ENCODE data around the gene CYP4B1. TPM values are rescaled to one million over a fixed set of nuclear protein-coding genes. Genes with fewer than 3 reads are reported as not detected.
"Not testable (repeated sequence)": the region's sequence is repeated elsewhere in the genome, so short reads cannot be mapped to it uniquely, and the experiment has no call there.

The CYP4B1 gene
- total and polyA plus RNA-seq, 2 donors (not counting 1 experiment from before 2014, with no cell fraction given), result not detected

DNA sequence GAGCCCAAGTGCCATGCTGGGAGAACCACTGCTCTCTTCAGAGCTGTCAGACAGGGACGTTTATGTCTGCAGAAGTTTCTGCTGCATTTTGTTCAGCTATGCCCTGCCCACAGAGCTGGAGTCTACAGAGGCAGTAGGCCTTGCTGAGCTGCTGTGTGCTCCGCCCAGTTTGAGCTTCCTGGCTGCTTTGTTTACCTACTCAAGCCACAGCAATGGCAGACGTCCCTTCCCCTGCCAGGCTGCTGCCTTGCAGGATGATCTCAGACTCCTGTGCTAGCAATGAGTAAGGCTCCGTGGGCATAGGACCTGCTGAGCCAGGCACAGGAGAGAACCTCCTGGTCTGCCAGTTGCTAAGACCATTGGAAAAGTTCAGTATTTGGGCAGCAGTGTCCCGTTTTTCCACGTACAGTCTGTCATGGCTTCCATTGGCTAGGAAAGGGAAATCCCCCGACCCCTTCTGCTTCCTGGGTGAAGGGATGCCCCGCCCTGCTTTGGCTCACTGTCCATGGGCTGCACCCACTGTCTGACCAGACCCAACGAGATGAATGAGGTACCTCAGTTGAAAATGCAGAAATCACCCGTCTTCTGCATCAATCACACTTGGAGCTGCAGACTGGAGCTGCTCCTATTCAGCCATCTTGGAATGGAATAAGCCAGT lies 31.9 kb downstream of the CYP4B1 start:
- Histone ChIP-seq H3K27me3 (ENCODE audit: control insufficient read depth, insufficient read depth, low read length) (no peaks in the 10 kb centered on the region), H4K20me1 (ENCODE audit: control insufficient read depth, extremely low read depth, insufficient read depth, low read length) (no peaks in the 10 kb centered on the region), H3K79me2 (ENCODE audit: control insufficient read depth, insufficient read depth, low read length) (no peaks in the 10 kb centered on the region), H3K4me2 (ENCODE audit: extremely low read depth, insufficient read depth, low read length) (no peak overlapping the region), H3K9ac (ENCODE audit: insufficient read depth, low read length) (no peak overlapping the region), H3K36me3 (ENCODE audit: control insufficient read depth, insufficient read depth, low read length) (no peaks in the 10 kb centered on the region), H3K9me3 (ENCODE audit: control insufficient read depth, insufficient read depth, low read depth, low read length) (no peaks in the 10 kb centered on the region), H3K27ac (ENCODE audit: insufficient read depth, low read length) (no peak overlapping the region), H3K4me1 (ENCODE audit: control insufficient read depth, extremely low read depth, insufficient read depth, low read length) (no peaks in the 10 kb centered on the region), H2AFZ (ENCODE audit: low read length) (no peak overlapping the region), H3K4me3 (replicated peaks in 1 of 4; ENCODE audit: control extremely low read depth in 1 of 4, insufficient read depth in 1 of 4, low read depth in 3 of 4, low read length in 4 of 4) (no peak overlapping the region)
- no peak for DNase-seq (ENCODE audit: low read depth in 2 of 2)
- TF ChIP-seq EZH2 (IDR thresholded peaks at IDR 0.05; ENCODE audit: low read length, missing control alignments) (no peak), CTCF (conservative IDR thresholded peaks at IDR 0.05 in 1 of 2, IDR thresholded peaks at IDR 0.05 in 1 of 2; ENCODE audit: low read depth in 1 of 2, low read length in 2 of 2) (no peak)

DNA sequence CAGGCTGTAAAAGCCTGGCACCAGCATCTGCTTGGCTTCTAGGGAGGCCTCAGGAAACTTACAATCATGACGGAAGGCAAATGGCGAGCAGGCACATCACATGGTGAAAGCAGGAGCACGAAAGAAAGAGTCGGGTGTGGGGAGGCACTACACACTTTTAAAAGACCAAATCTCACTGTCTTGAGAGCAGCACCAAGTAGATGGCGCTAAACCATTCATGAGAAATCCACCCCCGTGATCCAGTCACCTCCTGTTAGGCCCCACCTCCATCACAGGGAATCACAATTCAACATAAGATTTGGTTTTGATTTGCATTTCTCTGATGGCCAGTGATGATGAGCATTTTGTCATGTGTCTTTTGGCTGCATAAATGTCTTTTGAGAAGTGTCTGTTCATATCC lies 36.6 kb downstream of the CYP4B1 start:
- not testable (repeated sequence) for H2AFZ ChIP-seq (ENCODE audit: low read length); H3K79me2 ChIP-seq (ENCODE audit: control insufficient read depth, insufficient read depth, low read length); H3K4me1 ChIP-seq (ENCODE audit: control insufficient read depth, extremely low read depth, insufficient read depth, low read length); DNase-seq (ENCODE audit: low read depth in 2 of 2); H3K36me3 ChIP-seq (ENCODE audit: control insufficient read depth, insufficient read depth, low read length); H3K4me2 ChIP-seq (ENCODE audit: extremely low read depth, insufficient read depth, low read length); H3K27me3 ChIP-seq (ENCODE audit: control insufficient read depth, insufficient read depth, low read length); H3K9ac ChIP-seq (ENCODE audit: insufficient read depth, low read length); H3K4me3 ChIP-seq (replicated peaks in 1 of 4; ENCODE audit: control extremely low read depth in 1 of 4, insufficient read depth in 1 of 4, low read depth in 3 of 4, low read length in 4 of 4); H3K27ac ChIP-seq (ENCODE audit: insufficient read depth, low read length); H4K20me1 ChIP-seq (ENCODE audit: control insufficient read depth, extremely low read depth, insufficient read depth, low read length); H3K9me3 ChIP-seq (ENCODE audit: control insufficient read depth, insufficient read depth, low read depth, low read length)

DNA sequence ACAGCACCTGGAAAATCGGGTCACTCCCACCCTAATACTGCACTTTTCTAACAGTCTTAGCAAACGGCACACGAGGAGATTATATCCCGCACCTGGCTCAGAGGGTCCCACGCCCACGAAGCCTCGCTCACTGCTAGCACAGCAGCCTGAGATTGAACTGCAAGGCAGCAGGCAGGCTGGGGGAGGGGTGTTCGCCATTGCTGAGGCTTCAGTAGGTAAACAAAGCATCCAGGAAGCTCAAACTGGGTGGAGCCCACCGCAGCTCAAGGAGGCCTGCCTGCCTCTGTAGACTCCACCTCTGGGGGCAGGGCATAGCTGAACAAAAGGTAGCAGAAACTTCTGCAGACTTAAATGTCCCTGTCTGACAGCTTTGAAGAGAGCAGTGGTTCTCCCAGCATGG lies 47.5 kb downstream of the CYP4B1 start:
- H3K4me2 ChIP-seq (ENCODE audit: extremely low read depth, insufficient read depth, low read length); DNase-seq (ENCODE audit: low read depth in 2 of 2); H3K36me3 ChIP-seq (ENCODE audit: control insufficient read depth, insufficient read depth, low read length); H3K27ac ChIP-seq (ENCODE audit: insufficient read depth, low read length); H4K20me1 ChIP-seq (ENCODE audit: control insufficient read depth, extremely low read depth, insufficient read depth, low read length); H3K4me1 ChIP-seq (ENCODE audit: control insufficient read depth, extremely low read depth, insufficient read depth, low read length); H3K4me3 ChIP-seq (replicated peaks in 1 of 4; ENCODE audit: control extremely low read depth in 1 of 4, insufficient read depth in 1 of 4, low read depth in 3 of 4, low read length in 4 of 4); H3K79me2 ChIP-seq (ENCODE audit: control insufficient read depth, insufficient read depth, low read length); H3K9ac ChIP-seq (ENCODE audit: insufficient read depth, low read length); H2AFZ ChIP-seq (ENCODE audit: low read length); H3K27me3 ChIP-seq (ENCODE audit: control insufficient read depth, insufficient read depth, low read length); H3K9me3 ChIP-seq (ENCODE audit: control insufficient read depth, insufficient read depth, low read depth, low read length): not testable (repeated sequence)

DNA sequence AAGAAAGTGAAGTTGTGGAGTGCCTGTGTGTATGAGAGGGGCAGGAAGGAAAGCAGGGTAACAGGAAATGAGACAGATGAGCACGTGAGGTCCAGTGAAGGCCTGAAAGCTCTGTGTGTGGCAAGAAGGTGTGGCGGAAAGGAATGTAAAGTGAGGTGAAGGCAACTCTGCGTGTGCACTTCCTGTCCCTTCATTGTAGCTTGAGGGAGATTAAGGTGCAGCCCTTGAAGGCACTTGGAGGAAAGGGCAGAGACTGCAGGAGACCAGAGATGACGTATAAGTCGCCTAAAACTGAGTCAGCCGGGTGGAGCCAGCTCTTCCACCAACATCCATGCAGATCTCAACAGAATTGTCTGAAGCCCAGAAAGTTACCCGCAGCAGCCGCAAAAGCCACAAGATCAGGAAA lies 58.8 kb downstream of the CYP4B1 start:
- H3K4me3 ChIP-seq (replicated peaks in 1 of 4; ENCODE audit: control extremely low read depth in 1 of 4, insufficient read depth in 1 of 4, low read depth in 3 of 4, low read length in 4 of 4); H3K4me2 ChIP-seq (ENCODE audit: extremely low read depth, insufficient read depth, low read length); H3K79me2 ChIP-seq (ENCODE audit: control insufficient read depth, insufficient read depth, low read length); H3K27me3 ChIP-seq (ENCODE audit: control insufficient read depth, insufficient read depth, low read length); H3K36me3 ChIP-seq (ENCODE audit: control insufficient read depth, insufficient read depth, low read length); H3K27ac ChIP-seq (ENCODE audit: insufficient read depth, low read length); H2AFZ ChIP-seq (ENCODE audit: low read length); H3K9ac ChIP-seq (ENCODE audit: insufficient read depth, low read length); H3K9me3 ChIP-seq (ENCODE audit: control insufficient read depth, insufficient read depth, low read depth, low read length); DNase-seq (ENCODE audit: low read depth in 2 of 2); H3K4me1 ChIP-seq (ENCODE audit: control insufficient read depth, extremely low read depth, insufficient read depth, low read length); H4K20me1 ChIP-seq (ENCODE audit: control insufficient read depth, extremely low read depth, insufficient read depth, low read length): not testable (repeated sequence)
